ENCODE data around the gene CNN3. TPM values are rescaled to one million over a fixed set of nuclear protein-coding genes. Genes with fewer than 3 reads are reported as not detected.

The CNN3 gene
- total and polyA plus RNA-seq, 2 donors (not counting 3 experiments of a cell fraction or from before 2014, with no cell fraction given), result 174 to 392 TPM

- no peak for FAIRE-seq
- TF ChIP-seq MYC (IDR thresholded peaks at IDR 0.05; ENCODE audit: low read depth, low read length), result no peak
- TF ChIP-seq GATA2 (IDR thresholded peaks at IDR 0.05; ENCODE audit: insufficient read depth, insufficient read length, low read depth, low read length), result no peak
- no peak for TF ChIP-seq FOS (IDR thresholded peaks at IDR 0.05; ENCODE audit: borderline replicate concordance, insufficient read depth, low read length)
- TF ChIP-seq, protein P1, sequence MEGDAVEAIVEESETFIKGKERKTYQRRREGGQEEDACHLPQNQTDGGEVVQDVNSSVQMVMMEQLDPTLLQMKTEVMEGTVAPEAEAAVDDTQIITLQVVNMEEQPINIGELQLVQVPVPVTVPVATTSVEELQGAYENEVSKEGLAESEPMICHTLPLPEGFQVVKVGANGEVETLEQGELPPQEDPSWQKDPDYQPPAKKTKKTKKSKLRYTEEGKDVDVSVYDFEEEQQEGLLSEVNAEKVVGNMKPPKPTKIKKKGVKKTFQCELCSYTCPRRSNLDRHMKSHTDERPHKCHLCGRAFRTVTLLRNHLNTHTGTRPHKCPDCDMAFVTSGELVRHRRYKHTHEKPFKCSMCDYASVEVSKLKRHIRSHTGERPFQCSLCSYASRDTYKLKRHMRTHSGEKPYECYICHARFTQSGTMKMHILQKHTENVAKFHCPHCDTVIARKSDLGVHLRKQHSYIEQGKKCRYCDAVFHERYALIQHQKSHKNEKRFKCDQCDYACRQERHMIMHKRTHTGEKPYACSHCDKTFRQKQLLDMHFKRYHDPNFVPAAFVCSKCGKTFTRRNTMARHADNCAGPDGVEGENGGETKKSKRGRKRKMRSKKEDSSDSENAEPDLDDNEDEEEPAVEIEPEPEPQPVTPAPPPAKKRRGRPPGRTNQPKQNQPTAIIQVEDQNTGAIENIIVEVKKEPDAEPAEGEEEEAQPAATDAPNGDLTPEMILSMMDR (IDR thresholded peaks at IDR 0.05; ENCODE audit: extremely low read depth in 1 of 2, insufficient read depth in 1 of 2, low read depth in 1 of 2, low read length in 2 of 2), result no peak
- TF ChIP-seq POLR2AphosphoS5 (IDR thresholded peaks at IDR 0.05; ENCODE audit: insufficient read depth, low read depth, low read length), result no peak
- no peak for TF ChIP-seq EZH2 (IDR thresholded peaks at IDR 0.05; ENCODE audit: borderline replicate concordance, low read depth, low read length, severe bottlenecking)
- no peak for TF ChIP-seq POLR2A (IDR thresholded peaks at IDR 0.05; ENCODE audit: low read depth, low read length)
- no peak for TF ChIP-seq JUN (IDR thresholded peaks at IDR 0.05; ENCODE audit: borderline replicate concordance, insufficient read depth, insufficient read length, low read depth)
- TF ChIP-seq, protein P2, sequence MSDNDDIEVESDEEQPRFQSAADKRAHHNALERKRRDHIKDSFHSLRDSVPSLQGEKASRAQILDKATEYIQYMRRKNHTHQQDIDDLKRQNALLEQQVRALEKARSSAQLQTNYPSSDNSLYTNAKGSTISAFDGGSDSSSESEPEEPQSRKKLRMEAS (IDR thresholded peaks at IDR 0.05; ENCODE audit: insufficient read depth, insufficient read length), result no peak
- H3K9me1 ChIP-seq (replicated peaks; ENCODE audit: control insufficient read depth, extremely low read depth, insufficient read depth, low read length), result no peaks in the 10 kb centered on the region
- no peak overlapping the region for H3K9ac ChIP-seq (replicated peaks; ENCODE audit: extremely low read depth, insufficient read depth, low read length)
- no peaks in the 10 kb centered on the region for H3K79me2 ChIP-seq (ENCODE audit: control insufficient read depth, insufficient read depth, low read length)
- no peak for DNase-seq (ENCODE audit: low read depth, low spot score)
- no TSS peak for BruUV-seq (replicated peaks)
- no peak overlapping the region for H3K4me2 ChIP-seq (ENCODE audit: insufficient read depth, low read length)
- intact Hi-C loops (cut with micrococcal nuclease), result no loop called here
- H3K36me3 ChIP-seq (ENCODE audit: control insufficient read depth in 2 of 2, extremely low read depth in 1 of 2, insufficient read depth in 2 of 2, low read length in 2 of 2), result no peaks in the 10 kb centered on the region
- no peaks in the 10 kb centered on the region for H3K27me3 ChIP-seq (ENCODE audit: control insufficient read depth in 2 of 2, insufficient read depth in 2 of 2, low read length in 2 of 2)
- no peak overlapping the region for H3K4me3 ChIP-seq (replicated peaks in 1 of 3; ENCODE audit: insufficient read depth in 1 of 3, low read depth in 1 of 3, low read length in 3 of 3)
- H3K27ac ChIP-seq (ENCODE audit: insufficient read depth, low read depth, low read length), result no peak overlapping the region
- H3K4me1 ChIP-seq (ENCODE audit: control insufficient read depth, extremely low read depth, insufficient read depth, low read length), result peaks cover 33% of the 10 kb centered on the region
- H3K9me3 ChIP-seq (replicated peaks; ENCODE audit: control insufficient read depth, insufficient read depth, low read length), result no peaks in the 10 kb centered on the region
- POLR2A ChIA-PET, result interaction anchor here (0.9 kb wide), 1 partner anchor 12 kb away, joined by 4 read pairs; no protein-coding TSS in a partner anchor
- CTCF ChIA-PET, result interaction anchor here (1.8 to 5.8 kb wide), 4 partner anchors 8 to 177 kb away, joined by 4 to 67 read pairs (median 37); no protein-coding TSS in a partner anchor
- dilution Hi-C loops (cut with MboI; ENCODE audit: extremely low pct_ligation_motif_present, low sequenced_read_pairs), result no loop called here
- H2AFZ ChIP-seq (ENCODE audit: low read depth, low read length), result no peak overlapping the region
- H4K20me1 ChIP-seq (replicated peaks; ENCODE audit: control insufficient read depth, extremely low read depth, insufficient read depth, low read length), result no peaks in the 10 kb centered on the region
These were observed 60.6 kb downstream of the CNN3 start for GRCh38 chr1:94866164-94866807.

Measured in endothelial cell of umbilical vein (primary cell).